ENCODE data around the gene DENND10.

- TF ChIP-seq, protein P1, sequence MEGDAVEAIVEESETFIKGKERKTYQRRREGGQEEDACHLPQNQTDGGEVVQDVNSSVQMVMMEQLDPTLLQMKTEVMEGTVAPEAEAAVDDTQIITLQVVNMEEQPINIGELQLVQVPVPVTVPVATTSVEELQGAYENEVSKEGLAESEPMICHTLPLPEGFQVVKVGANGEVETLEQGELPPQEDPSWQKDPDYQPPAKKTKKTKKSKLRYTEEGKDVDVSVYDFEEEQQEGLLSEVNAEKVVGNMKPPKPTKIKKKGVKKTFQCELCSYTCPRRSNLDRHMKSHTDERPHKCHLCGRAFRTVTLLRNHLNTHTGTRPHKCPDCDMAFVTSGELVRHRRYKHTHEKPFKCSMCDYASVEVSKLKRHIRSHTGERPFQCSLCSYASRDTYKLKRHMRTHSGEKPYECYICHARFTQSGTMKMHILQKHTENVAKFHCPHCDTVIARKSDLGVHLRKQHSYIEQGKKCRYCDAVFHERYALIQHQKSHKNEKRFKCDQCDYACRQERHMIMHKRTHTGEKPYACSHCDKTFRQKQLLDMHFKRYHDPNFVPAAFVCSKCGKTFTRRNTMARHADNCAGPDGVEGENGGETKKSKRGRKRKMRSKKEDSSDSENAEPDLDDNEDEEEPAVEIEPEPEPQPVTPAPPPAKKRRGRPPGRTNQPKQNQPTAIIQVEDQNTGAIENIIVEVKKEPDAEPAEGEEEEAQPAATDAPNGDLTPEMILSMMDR (conservative IDR thresholded peaks at IDR 0.05; ENCODE audit: low read depth in 2 of 2), result no peak
- no peak for TF ChIP-seq REST (IDR thresholded peaks at IDR 0.05; ENCODE audit: unreplicated experiment)
- TF ChIP-seq STAT1 (IDR thresholded peaks at IDR 0.05; ENCODE audit: unreplicated experiment), result no peak
- no peak for TF ChIP-seq CREB1 (CRISPR knock-in tag; IDR thresholded peaks at IDR 0.05; ENCODE audit: low read depth)
- no peak for TF ChIP-seq EZH2 (IDR thresholded peaks at IDR 0.05; ENCODE audit: low read depth, unreplicated experiment)
- no peak for TF ChIP-seq JUNB (IDR thresholded peaks at IDR 0.05; ENCODE audit: unreplicated experiment)
- no peak for TF ChIP-seq POLR2AphosphoS5 (IDR thresholded peaks at IDR 0.05; ENCODE audit: low read depth)
- TF ChIP-seq ZNF331 (CRISPR knock-in tag; IDR thresholded peaks at IDR 0.05; ENCODE audit: low read depth), result no peak
Measured at GRCh38 chr10:119059557-119059956, 44.4 kb upstream of the DENND10 start.

Data from GM23338 (cell line).